SKM-1 (cell line): ENCODE results near the gene YBEY.
A peak's percentile ranks its signal among the peaks of the same experiment; 100 is the strongest.
"Not testable (repeated sequence)": the region's sequence is repeated elsewhere in the genome, so short reads cannot be mapped to it uniquely, and the experiment has no call there.

ENCODE experiments used
- DNase-seq: peaks from one replicate; lab custom pipeline; 2025; ENCODE audit not compliant: unreplicated experiment; lab: John Stamatoyannopoulos, UW

YBEY gene, protein sequence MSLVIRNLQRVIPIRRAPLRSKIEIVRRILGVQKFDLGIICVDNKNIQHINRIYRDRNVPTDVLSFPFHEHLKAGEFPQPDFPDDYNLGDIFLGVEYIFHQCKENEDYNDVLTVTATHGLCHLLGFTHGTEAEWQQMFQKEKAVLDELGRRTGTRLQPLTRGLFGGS

DNA sequence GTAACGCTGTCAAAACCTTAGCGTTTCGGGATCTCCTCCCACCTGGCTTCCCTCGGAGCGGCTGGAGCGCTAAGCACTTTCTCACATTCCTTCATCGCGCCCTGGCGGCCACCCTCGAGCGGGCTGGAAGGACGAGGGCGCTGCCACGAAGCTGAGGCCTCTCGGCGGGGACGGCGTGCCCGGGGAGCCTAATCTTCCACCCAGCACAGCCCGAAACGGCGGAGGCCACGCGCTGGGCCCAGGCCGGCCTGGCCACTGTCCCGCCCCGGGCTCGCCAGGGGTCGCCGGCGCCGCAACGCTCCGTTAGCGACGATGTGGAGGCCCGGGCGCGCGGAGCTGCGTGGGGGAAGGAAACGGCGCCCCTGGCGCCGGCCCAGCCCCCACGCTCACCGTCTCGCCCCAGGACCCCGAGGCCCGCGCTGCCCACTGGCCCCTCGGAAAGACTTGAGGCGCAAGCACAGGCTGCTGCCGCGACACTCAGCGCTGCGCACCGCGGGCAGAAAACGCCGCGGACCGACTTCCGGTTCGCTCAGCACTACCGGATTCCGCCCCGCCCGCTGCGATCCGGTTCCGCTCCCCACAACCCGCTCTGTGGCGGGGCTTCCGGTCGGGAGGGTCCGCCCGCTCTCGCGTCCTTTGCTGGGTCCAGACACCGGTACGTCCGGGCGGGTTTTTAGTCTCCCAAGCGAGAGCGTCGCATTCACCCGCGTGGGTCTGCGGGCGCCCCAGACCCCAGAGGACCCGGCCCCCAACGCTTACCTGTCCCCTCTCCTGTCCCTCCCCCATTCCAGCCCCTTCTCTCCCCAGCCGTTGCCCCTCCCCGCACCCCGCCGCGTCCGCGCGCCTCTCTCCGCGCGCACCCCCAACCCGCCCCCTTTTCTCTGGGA lies at the start of gene YBEY:
YBEY (plus strand) TSS at position 582 of the 887 bp plus-strand sequence. CDS start 572 bp downstream, outside the sequence.
- DNase-seq: peak; percentile 56

DNA sequence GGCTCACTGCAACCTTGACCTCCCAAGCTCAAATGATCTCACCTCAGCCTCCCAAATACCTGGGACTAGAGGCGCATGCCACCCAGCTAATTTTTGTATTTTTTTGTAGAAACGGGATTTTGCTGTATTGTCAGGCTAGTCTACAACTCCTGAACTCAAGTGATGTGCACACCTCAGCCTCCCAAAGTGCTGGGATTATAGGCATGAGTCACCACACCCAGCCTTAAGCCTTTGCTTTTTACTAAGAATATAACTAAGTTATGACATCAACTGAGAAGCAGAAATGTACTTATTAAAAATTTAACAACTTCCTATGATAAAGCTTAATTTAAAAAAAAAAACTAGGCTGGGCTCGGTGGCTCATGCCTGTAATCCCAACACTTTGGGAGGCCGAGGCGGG lies 48.7 kb upstream of the YBEY start:
- DNase-seq: no peak

DNA sequence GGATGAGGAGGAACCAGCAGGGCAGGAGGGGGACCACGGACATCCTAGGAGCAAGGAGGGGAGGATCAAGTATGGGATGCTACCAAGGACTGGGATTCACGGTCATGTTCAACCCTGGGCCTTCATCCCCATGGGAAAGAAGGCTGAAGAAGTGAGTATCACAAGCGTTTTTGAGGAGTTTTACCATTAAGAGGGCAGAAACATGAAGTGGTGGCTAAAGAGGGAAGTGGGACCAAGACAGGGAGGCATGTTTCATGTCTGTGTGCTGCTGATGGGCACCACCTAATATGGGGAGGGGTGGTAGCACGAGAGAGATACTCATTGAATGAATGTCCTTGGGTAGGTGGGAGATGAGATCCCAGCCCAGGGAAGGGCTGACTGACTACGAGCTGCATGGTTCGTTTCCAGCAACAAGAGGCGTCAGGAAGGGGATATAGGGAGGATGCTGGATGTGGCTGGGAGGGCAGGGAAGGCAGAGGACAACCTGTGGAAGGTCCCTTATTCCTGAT lies 46.3 kb upstream of the YBEY start:
- no peak for DNase-seq

DNA sequence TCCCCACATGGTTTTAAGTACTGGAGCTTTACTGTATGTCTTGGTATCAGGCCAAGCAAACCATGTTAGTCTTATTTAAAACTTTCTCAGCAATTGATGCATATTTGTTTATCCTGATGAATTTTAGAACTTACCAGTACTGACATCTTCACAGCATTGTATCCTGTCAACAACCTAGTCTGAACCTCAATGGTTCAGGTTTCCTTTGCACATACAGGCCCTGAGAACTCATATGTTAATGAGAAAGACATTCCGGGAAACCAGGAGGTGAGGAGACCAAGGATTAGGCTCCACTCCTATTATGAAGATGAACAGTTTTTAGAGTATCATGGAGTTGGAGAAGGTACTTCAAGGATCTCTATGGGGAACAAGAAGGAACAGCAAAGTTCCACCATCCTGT lies 44.6 kb upstream of the YBEY start:
- not testable (repeated sequence) for DNase-seq

DNA sequence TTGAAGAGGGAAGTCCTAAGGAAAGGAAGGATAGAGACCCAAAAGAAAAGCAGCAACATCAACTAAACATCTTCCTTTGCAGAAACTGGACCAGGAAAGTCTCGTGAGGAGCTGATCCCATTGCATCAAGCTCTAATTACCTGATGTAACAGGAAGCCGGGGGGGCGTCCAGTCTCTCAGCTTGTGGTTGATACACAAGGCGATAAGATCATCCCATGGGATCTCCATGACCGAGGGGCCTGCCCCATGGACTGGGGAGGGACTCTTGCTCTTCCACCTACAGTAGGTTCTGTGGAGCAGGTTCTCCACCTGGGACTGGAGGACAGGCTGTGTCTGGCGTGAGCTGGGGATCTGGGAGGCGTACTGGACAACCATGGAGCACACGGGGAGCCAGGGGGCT lies 42.8 kb upstream of the YBEY start:
- DNase-seq: no peak

DNA sequence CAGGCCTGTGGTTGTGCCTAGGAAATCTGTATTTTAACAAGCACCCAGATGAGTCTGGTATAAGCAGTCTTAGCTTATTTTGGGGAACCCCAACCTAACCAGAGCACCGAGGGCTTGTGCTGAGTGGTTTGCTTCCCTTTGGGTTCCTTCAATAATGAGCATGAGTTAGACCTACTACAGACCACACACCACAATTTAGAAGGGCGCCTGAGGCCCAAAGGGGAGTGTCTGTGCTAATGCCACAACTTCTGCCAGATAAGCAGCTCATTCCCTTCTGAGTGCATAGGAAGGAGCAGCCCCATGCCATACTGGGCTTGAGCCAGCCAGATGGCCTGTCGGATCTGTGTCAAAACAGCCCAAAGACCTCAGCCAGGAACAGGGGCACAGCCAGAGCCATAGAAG lies 42.2 kb upstream of the YBEY start:
- no peak for DNase-seq

DNA sequence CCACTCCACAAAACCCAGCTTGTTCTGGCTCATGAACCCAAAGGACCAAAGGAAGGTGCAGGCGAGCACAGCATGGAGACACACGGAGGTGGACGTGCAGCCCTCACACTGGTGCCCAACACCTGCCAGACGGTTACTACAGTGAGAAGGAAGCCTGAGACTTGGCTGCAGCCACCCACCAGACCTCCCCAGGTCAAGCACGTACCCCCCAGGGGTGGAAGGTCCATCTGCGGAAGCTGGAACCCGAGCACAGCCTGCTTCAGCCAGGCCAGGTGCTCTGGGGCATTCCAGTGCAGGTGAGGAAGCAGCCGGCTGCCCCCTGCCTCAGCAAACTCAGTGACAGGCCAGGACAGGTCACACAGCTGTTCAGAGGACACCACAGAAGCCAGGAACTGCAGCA lies 41.5 kb upstream of the YBEY start:
- DNase-seq: no peak

DNA sequence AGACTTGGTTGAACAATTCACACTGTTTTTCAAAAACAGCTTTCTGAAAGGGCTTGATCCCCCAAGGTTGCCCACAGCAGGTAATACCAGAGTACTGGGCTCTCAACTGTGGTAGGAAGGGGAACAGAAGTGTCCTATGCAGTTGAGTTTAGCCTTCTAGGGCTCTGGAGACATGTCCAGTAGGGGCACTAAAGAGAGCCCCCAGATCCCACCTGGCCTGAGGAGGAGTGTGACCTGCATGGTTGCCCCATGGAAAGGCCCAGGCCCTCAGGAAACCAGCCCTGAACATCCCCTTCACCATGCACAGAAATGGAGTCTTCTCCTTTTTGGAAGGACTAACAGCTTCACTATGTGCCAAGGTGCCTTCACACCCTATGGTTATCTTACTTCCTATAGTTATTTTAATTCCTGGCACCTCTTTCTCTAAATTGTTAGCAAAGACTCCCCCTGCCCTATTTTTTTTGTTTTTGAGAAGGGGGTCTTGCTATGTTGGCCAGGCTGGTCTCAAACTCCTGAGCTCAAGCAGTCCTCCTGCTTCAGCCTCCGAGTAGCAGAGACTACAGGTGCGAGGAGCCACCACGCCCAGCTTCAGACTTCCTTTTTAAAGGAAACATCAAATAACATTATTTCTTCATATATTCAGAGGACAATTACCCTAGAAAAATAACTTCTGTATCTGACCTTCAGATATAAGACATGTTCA lies 40.8 kb upstream of the YBEY start:
- DNase-seq: no peak

DNA sequence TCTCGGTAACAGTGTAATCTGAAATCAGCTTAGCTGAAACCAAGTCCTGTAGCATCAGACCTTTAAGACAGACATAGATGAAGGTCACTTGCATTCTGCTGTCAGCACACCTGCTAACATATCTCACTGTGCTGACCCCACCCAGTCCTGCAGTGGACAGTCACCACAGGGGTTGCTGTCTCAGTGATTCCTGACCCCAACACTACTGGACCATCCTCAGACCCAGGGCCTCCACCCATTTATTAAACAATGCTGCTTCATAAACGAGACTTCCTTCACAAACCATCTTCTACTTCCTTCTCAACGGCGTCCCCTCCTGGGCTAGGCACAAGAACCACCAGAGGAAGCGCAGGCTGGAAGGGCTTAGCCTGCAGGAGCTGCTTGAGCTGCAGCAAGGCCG lies 39.8 kb upstream of the YBEY start:
- DNase-seq: no peak

DNA sequence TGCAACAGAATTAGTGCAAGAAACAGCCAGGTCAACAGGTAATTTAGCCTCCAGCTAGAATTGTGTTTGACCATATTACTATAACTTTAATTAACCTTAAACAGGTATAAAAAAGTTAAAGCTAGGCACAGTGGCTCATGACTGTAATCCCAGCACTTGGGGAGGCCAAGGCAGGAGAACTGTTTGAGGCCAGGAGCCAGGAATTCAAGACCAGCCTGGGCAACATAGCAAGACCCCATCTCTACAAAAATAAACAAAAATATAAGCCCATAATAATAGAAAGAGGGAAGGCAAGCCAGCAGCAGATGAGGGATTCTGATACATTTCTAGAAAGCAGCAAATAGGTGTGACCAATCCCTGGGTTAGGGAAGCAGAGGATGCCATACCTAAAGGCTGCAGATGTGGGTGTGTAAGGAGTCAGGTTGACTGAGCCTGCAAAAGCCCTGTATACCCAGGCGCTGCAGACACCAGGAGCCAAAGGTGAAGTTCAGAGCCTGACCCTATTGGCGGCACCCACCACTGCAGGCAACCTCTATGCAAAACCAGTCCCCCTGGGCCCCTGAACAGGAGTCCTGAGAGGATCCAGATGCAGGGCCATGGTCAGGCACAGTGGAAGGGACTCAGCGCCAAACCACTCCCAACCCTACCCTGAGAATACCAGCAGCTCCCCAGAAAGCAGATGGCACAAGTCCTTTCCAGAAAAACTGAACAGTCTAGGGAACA lies 38.3 kb upstream of the YBEY start:
- no peak for DNase-seq

DNA sequence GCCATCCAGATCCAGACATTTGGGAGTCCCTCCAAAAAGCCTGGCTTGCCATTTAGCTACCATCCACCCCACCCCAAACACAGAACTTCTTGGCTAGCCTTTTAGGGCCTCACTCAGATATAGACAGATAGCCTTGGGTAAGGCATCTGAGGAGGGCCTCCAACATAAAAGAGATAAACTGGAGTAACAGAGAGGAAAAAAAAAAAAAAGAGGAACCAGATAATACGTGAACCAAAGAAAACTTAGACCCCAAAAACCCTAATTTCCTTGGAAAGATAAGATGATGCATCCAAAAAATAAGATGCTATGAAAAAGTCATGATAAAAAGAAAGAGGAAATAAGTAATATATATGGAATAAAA lies 37.7 kb upstream of the YBEY start:
- DNase-seq: no peak

DNA sequence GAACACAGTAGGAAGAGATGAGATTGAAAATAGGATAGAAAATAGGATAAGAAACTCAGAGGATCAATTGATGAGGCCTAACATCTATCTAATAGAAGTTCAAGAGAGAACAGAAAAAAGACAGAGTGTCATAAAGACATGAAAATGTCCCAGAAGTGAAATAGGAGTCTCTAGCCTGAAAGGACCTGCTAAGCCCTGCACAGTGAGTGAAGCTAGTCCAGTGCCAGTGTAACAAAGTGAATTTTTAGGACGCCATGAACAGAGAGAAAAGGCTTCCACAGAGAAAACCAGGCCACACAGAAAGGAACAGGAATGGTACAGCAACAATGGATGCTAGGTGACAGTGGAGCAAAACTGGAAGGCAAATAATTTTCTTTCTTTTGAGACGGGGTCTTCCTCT lies 37.3 kb upstream of the YBEY start:
- DNase-seq: no peak

DNA sequence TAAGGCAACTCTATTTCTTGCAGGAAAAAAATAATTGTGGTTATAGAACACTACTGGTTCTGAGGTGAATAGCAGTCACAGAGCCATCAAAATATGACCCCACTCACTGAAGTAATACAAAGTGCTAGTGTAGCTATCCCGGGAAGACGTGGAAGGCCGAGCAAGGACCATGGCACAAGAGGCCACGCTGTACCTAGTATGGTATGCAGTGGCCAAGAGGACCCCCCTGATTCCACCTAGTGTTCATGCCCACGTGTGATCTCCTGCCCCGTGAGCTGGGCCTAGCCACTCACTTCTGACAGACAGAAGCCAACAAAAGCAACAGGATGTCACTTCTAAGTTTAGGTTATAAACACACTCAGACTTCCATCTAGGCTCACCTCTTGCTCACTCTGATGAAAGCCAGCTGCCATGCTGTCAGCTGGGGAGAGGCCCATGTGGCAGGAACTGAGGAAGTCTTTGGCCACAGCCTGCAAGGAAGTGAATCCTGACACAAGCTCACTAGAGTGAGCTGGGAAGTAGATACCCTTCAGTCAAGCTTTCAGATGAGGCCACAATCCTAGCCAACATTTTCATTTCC lies 35.9 kb upstream of the YBEY start:
- no peak for DNase-seq

DNA sequence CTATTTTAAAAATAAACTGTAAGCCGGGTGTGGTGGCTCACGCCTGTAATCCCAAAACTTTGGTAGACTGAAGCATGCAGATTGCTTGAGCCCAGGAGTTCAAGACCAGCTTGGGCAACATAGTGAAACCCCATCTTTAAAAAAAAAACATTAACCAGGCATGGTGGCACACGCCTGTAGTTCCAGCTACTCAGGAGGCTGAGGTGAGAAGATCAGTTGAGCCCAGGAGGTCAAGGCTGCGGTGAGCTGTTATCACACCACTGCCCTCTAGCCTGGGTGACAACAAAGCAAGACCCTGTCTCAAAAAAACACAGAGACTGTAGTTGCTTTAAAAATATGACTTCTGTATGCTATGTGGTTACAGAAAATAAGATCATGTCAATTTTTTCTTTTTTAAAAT lies 33.3 kb upstream of the YBEY start:
- no peak for DNase-seq

DNA sequence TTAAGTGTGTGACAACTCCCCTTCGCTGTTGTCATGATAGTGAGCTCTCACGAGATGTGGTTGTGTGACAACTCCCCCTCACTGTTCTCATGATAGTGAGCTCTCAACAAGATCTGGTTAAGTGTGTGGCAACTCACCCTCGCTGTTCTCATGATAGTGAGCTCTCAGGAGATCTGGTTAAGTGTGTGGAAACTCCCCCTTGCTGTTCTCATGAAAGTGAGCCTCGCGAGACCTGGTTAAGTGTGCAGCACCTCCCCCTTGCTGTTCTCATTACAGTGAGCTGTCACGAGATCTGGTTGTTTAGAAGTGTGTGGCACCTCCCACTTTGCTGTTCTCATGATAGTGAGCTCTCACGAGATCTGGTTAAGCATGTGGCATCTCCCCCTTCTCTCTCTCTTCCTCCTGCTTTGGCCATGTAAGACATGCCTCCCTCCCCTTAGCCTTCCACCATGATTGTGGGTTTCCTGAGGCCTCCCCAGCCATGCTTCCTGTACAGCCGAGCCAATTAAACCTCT lies 32.5 kb upstream of the YBEY start:
- no peak for DNase-seq

DNA sequence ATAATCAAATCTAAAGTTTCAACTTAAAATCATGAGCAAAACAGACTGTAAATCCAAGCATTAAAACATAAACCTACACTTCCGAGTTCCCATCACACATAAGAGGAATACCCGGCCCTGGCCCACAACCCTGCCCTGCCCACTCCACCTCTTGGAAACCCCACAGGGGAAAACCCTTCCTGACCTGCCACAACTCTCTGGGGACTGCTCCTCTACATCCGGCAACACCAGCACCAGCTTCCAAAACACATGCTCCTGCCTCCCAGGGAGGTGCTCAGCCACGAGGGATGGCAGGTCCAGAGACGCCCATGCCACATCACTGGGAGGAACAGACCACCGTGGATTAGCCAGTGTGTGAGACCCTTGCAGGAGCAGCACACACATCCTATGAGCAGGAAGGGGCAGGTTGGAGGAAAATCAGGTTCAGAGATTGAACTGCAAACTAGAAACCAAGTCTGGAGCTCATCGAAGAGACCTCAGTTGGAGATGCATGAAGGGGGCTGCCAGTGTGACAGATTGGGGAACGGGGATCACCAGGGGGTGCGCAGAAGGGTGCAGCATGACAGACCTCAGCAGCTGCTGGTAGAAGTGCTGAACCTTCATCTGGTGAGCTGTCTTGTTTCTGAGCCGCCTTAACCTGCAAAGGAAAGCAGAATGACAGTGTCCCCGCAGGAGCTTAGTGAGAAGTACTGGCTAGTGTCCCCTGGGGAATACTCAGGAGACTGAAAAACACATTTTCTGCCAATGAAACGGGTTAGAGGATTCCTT lies 31.8 kb upstream of the YBEY start:
- no peak for DNase-seq

DNA sequence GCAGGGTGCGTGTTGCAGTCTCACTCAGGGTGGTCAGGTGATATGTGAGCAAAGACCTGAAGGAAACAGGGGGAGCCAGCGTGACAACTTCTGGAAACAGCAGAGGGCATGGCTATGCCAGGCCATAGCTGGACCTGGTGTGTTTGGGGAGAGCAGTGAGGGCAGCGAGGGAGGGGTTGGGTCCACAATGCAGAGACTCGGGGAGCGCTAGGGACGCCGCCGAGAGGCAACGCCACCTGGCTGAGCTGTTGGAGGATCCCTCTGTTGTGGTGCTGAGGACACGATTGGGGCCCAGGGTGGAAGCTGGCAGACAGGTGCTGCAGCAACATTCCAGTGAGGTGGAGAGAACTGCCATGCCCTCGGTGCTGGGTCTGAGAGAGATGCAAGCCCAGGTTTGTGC lies 31.0 kb upstream of the YBEY start:
- DNase-seq: no peak

DNA sequence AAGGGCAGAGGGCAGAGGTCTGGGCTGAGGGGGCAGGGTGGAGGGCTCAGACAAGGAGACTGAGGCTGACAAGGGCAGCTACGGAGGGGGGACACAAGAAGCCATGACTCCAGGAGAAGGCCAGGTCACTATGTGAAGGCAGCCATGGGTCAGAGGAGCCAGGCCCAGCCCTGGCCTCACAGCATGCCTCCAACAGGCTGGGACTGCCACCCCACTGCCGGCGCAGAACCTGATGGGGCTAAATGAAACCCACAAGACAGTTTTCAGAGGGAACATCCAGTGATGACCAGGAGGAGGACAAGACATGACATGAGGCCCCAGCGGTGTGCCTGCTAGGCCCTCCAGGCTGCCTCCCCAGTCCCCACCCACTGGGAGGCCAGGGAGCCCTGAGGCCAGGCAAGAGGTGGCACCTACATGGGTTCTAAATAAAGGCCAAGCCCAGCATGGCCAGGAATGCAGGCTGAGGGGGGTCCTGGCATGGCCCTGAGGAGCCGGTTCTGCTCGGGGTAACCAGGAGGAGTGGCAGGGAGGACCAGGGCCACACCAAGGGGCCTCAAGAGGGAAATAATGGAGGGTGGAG lies 30.3 kb upstream of the YBEY start:
- no peak for DNase-seq

DNA sequence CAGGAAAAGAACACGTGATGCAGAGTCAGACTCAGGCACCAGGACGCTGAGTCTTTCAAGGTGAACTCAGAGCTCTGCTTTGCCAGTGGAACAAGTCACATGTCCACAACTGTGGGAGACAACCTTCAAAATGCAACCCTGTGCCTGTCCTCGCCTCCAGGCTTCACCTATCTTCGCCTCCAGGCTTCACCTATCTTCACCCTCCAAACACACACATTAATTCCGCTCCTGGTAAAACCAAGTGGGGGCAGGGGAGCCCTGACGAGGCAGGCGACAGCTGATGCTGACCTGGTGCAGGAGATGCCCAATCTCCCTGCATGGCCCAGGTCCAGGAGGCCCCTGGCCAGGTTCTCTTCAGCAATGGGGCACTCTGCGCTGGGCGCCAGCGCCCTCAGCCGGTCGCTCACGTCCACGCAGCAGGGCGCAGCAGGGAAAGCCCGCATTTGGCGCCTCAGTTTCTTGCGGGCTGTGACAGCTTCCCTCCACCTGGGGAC lies 29.6 kb upstream of the YBEY start:
- DNase-seq: no peak
